HEK293T (cell line): ENCODE data around the gene LCMT1.

Experiments
- BHLHE40 ChIP-seq: fragments of 450-650 bp; IDR thresholded peaks from 2 replicates; pipeline ENCODE4 v1.6.1; 2016; ENCODE audit warnings: mild to moderate bottlenecking, moderate library complexity, borderline replicate concordance
- ELF4 ChIP-seq: fragments of 450-650 bp; IDR thresholded peaks from 2 replicates; pipeline ENCODE4 v1.6.1; 2017; ENCODE audit warnings: antibody characterized with exemption
- FOXK2 ChIP-seq: fragments of 450-650 bp; IDR thresholded peaks from 2 replicates; pipeline ENCODE4 v1.6.1; 2016; ENCODE audit warnings: mild to moderate bottlenecking
- FOXM1 ChIP-seq: fragments of 450-650 bp; IDR thresholded peaks from 2 replicates; pipeline ENCODE4 v1.6.1; 2017; ENCODE audit warnings: mild to moderate bottlenecking, borderline replicate concordance
- LEF1 ChIP-seq: fragments of 450-650 bp; IDR thresholded peaks from 2 replicates; pipeline ENCODE4 v1.6.1; 2017; ENCODE audit warnings: mild to moderate bottlenecking, borderline replicate concordance
- NFRKB ChIP-seq: fragments of 450-650 bp; IDR thresholded peaks from 2 replicates; pipeline ENCODE4 v1.6.1; 2016; ENCODE audit warnings: mild to moderate bottlenecking, moderate library complexity
- SP1 ChIP-seq: fragments of 450-650 bp; IDR thresholded peaks from 2 replicates; pipeline ENCODE4 v1.6.1; 2017
- TARDBP ChIP-seq: fragments of 450-650 bp; IDR thresholded peaks from 2 replicates; pipeline ENCODE4 v1.6.1; 2016

- TF ChIP-seq SP1 (no peak), FOXM1 (no peak), NFRKB (no peak), FOXK2 (no peak), TARDBP (no peak), BHLHE40 (no peak), ELF4 (no peak), LEF1 (no peak)
These were observed 45.6 kb upstream of the LCMT1 start for GRCh38 chr16:25065899-25066298.
